CD14-positive monocyte (primary cell): Measurements from ENCODE around the gene PCDHB7. TPM values are rescaled to one million over a fixed set of nuclear protein-coding genes. Genes with fewer than 3 reads are reported as not detected.
A peak's percentile ranks its signal among the peaks of the same experiment; 100 is the strongest.
"Not testable (repeated sequence)": the region's sequence is repeated elsewhere in the genome, so short reads cannot be mapped to it uniquely, and the experiment has no call there.

ENCODE experiments used
- DNase-seq, 3 donors: peaks; one replicate each; pipeline ENCODE4 v3.0.0-alpha.2; 2011 to 2022
- H2AFZ ChIP-seq: 2 replicates; pipeline ENCODE4 v1.6.0; 2012; ENCODE audit warnings: mild to moderate bottlenecking, low read depth, low read length, inconsistent platforms; ENCODE audit not compliant: insufficient read depth, poor library complexity, severe bottlenecking
- H3K27ac ChIP-seq, 2 donors: 1 replicate in 1 of 2; 2 replicates in 1 of 2; pipeline ENCODE4 v1.5.1; 2012 to 2013; ENCODE audit warnings: low read length in 2 of 2, control low read depth in 1 of 2, inconsistent platforms in 1 of 2, low read depth in 1 of 2, mild to moderate bottlenecking in 1 of 2
- H3K27me3 ChIP-seq, 2 donors: one replicate each; pipeline versions ENCODE4 v1.6.0 to v1.6.1; 2011 to 2013; ENCODE audit warnings: low read length in 2 of 2; ENCODE audit not compliant: control insufficient read depth in 2 of 2, insufficient read depth in 2 of 2
- H3K36me3 ChIP-seq, 2 donors: replicated peaks in 1 of 2; 1 replicate in 1 of 2; 2 replicates in 1 of 2; pipeline versions ENCODE4 v1.5.1 to v1.6.1; 2012 to 2013; ENCODE audit warnings: low read length in 2 of 2, control low read depth in 1 of 2, inconsistent platforms in 1 of 2, mild to moderate bottlenecking in 1 of 2; ENCODE audit not compliant: insufficient read depth in 2 of 2, control insufficient read depth in 1 of 2
- H3K4me1 ChIP-seq, 2 donors: 1 replicate in 1 of 2; 2 replicates in 1 of 2; pipeline versions ENCODE4 v1.5.1 to v1.6.1; 2012 to 2013; ENCODE audit warnings: low read length in 2 of 2, control low read depth in 1 of 2, inconsistent platforms in 1 of 2, mild to moderate bottlenecking in 1 of 2, moderate library complexity in 1 of 2; ENCODE audit not compliant: insufficient read depth in 2 of 2, control insufficient read depth in 1 of 2
- H3K4me2 ChIP-seq: replicated peaks from 2 replicates; pipeline ENCODE3; 2012; ENCODE audit warnings: low read length, moderate library complexity, mild to moderate bottlenecking; ENCODE audit not compliant: poor library complexity, severe bottlenecking; ENCODE audit errors: extremely low read depth
- H3K4me3 ChIP-seq, 3 experiments: fragments of 200-600 bp in 1 of 3; sonication (generic) in 1 of 3; replicated peaks in 1 of 3; 1 replicate in 2 of 3; 2 replicates in 1 of 3; pipeline ENCODE4 v1.5.1; 2011 to 2013; ENCODE audit warnings: low read length in 3 of 3, mild to moderate bottlenecking in 3 of 3, control low read depth in 2 of 3, low read depth in 2 of 3, inconsistent platforms in 1 of 3, moderate library complexity in 1 of 3
- H3K79me2 ChIP-seq: 2 replicates; pipeline ENCODE4 v1.6.0; 2012; ENCODE audit warnings: mild to moderate bottlenecking, control low read depth, inconsistent platforms, low read length, moderate library complexity; ENCODE audit not compliant: insufficient read depth
- H3K9ac ChIP-seq: 2 replicates; pipeline ENCODE4 v1.6.0; 2017; ENCODE audit warnings: low read length, mild to moderate bottlenecking; ENCODE audit not compliant: insufficient read depth, poor library complexity, severe bottlenecking
- H3K9me3 ChIP-seq, 2 donors: replicated peaks in 1 of 2; 1 replicate in 1 of 2; 2 replicates in 1 of 2; pipeline versions ENCODE4 v1.5.1 to v1.6.1; 2012 to 2013; ENCODE audit warnings: low read length in 2 of 2, control low read depth in 1 of 2; ENCODE audit not compliant: control insufficient read depth in 1 of 2, insufficient read depth in 1 of 2
- H4K20me1 ChIP-seq: 2 replicates; pipeline ENCODE4 v1.6.0; 2012; ENCODE audit warnings: mild to moderate bottlenecking, low read length, control low read depth, moderate library complexity; ENCODE audit not compliant: insufficient read depth
- H3K27ac Mint-ChIP-seq, 7 donors: one replicate each; pipeline ENCODE4 v1.8.0; 2020; ENCODE audit warnings: mild to moderate bottlenecking in 7 of 7, mixed read lengths in 7 of 7, moderate library complexity in 6 of 7, inconsistent platforms in 2 of 7
- H3K27me3 Mint-ChIP-seq, 3 donors: one replicate each; pipeline ENCODE4 v1.8.0; 2021 to 2022; ENCODE audit warnings: low read depth in 3 of 3, mild to moderate bottlenecking in 3 of 3, mixed read lengths in 3 of 3, moderate library complexity in 3 of 3, inconsistent platforms in 1 of 3
- H3K36me3 Mint-ChIP-seq, 2 donors: one replicate each; pipeline ENCODE4 v1.8.0; 2020; ENCODE audit warnings: mixed read lengths in 2 of 2, inconsistent platforms in 1 of 2, mild to moderate bottlenecking in 1 of 2
- H3K4me1 Mint-ChIP-seq: one replicate; pipeline ENCODE4 v1.8.0; 2020; ENCODE audit warnings: mild to moderate bottlenecking, mixed read lengths
- H3K4me3 Mint-ChIP-seq, 2 donors: one replicate each; pipeline ENCODE4 v1.8.0; 2020; ENCODE audit warnings: mild to moderate bottlenecking in 2 of 2, mixed read lengths in 2 of 2, moderate library complexity in 1 of 2
- H3K9me3 Mint-ChIP-seq, 7 donors: one replicate each; pipeline ENCODE4 v1.8.0; 2020 to 2022; ENCODE audit warnings: mixed read lengths in 7 of 7, mild to moderate bottlenecking in 6 of 7, moderate library complexity in 6 of 7, inconsistent platforms in 2 of 7
- WGBS: methylation state at CpG from one replicate; pipeline ENCODE4 v1.1.5; 2013; ENCODE audit warnings: missing lambda C conversion rate; ENCODE audit not compliant: insufficient coverage; 5-methylcytosine and 5-hydroxymethylcytosine counted together
- intact Hi-C, 2 donors: fragments of 100-400 bp; cut with micrococcal nuclease; formaldehyde crosslinking; loops; one replicate each; pipeline versions ENCODE4 v1.15.0 to v1.15.1; 2023
- polyA plus RNA-seq, 3 donors: library from polyadenylated mRNA; depleted of rRNA in 1 of 3; unstranded in 2 of 3; stranded (reverse) in 1 of 3; fragments of 300-500 nt in 2 of 3; fragments of >200 nt in 1 of 3; fragmentation: Illumina TruSeq in 2 of 3; gene quantifications; 1 replicate in 2 of 3; 2 replicates in 1 of 3; pipeline ENCODE4 v1.2.3, GENCODE V29; 2012 to 2021
- TF ChIP-seq, protein P1 (sequence below): fragments of 200-600 bp; IDR thresholded peaks from one replicate; pipeline ENCODE4 v1.8.0; 2022; ENCODE audit warnings: antibody characterized with exemption, mild to moderate bottlenecking

PCDHB7 gene
- polyA plus RNA-seq, 3 donors: not detected

DNA sequence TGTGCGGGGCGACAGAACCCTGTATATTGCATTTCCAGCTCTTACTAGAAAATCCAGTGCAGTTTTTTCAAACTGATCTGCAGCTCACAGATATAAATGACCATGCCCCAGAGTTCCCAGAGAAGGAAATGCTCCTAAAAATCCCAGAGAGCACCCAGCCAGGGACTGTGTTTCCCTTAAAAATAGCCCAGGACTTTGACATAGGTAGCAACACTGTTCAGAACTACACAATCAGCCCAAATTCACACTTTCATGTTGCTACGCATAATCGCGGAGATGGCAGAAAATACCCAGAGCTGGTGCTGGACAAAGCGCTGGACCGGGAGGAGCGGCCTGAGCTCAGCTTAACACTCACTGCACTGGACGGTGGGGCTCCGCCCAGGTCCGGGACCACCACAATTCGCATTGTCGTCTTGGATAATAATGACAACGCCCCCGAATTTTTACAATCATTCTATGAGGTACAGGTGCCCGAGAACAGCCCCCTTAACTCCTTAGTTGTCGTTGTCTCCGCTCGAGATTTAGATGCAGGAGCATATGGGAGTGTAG, 36.7 kb upstream of the PCDHB7 start:
- Mint-ChIP-seq H3K27ac (no peak overlapping the region), H3K4me1 (no peaks in the 10 kb centered on the region), H3K9me3 (peaks cover 27 to 44% (median 36%) of the 10 kb centered on the region in 7 donors), H3K4me3 (no peak overlapping the region), H3K27me3 (peaks cover 1 to 19% (median 3%) of the 10 kb centered on the region in 3 donors), H3K36me3 (no peaks in the 10 kb centered on the region)
- Histone ChIP-seq H4K20me1 (no peaks in the 10 kb centered on the region), H3K27ac (no peak overlapping the region), H3K79me2 (no peaks in the 10 kb centered on the region), H3K4me2 (no peak overlapping the region), H3K9me3 (peaks cover 26 to 28% of the 10 kb centered on the region in 2 donors), H3K4me3 (no peak overlapping the region), H3K9ac (no peak overlapping the region), H2AFZ (no peak overlapping the region), H3K27me3 (peaks cover 0 to 6% of the 10 kb centered on the region in 2 donors), H3K4me1 (no peaks in the 10 kb centered on the region), H3K36me3 (no peaks in the 10 kb centered on the region)
- TF ChIP-seq, protein P1, sequence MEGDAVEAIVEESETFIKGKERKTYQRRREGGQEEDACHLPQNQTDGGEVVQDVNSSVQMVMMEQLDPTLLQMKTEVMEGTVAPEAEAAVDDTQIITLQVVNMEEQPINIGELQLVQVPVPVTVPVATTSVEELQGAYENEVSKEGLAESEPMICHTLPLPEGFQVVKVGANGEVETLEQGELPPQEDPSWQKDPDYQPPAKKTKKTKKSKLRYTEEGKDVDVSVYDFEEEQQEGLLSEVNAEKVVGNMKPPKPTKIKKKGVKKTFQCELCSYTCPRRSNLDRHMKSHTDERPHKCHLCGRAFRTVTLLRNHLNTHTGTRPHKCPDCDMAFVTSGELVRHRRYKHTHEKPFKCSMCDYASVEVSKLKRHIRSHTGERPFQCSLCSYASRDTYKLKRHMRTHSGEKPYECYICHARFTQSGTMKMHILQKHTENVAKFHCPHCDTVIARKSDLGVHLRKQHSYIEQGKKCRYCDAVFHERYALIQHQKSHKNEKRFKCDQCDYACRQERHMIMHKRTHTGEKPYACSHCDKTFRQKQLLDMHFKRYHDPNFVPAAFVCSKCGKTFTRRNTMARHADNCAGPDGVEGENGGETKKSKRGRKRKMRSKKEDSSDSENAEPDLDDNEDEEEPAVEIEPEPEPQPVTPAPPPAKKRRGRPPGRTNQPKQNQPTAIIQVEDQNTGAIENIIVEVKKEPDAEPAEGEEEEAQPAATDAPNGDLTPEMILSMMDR: no peak
- DNase-seq: no peak
- WGBS: 43% methylated on average over 10 of the region's 19 CpGs
- intact Hi-C loops: no loop called here

DNA sequence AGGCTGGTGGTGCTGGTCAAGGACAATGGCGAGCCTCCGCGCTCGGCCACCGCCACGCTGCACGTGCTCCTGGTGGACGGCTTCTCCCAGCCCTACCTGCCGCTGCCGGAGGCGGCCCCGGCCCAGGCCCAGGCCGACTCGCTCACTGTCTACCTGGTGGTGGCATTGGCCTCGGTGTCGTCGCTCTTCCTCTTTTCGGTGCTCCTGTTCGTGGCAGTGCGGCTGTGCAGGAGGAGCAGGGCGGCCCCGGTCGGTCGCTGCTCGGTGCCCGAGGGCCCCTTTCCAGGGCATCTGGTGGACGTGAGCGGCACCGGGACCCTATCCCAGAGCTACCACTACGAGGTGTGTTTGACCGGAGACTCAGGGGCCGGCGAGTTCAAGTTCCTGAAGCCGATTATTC, 35.1 kb upstream of the PCDHB7 start:
- H3K4me3 ChIP-seq, H4K20me1 ChIP-seq, DNase-seq, H3K36me3 Mint-ChIP-seq, H3K4me1 Mint-ChIP-seq, H3K79me2 ChIP-seq, H3K27me3 ChIP-seq, H3K4me2 ChIP-seq, H3K4me1 ChIP-seq, H3K4me3 Mint-ChIP-seq, intact Hi-C loops, H3K9ac ChIP-seq, H3K27ac ChIP-seq, H3K36me3 ChIP-seq, H2AFZ ChIP-seq: not testable (repeated sequence)
- peaks cover 23 to 45% (median 36%) of the 10 kb centered on the region in 7 donors for H3K9me3 Mint-ChIP-seq
- peaks cover 1 to 19% (median 3%) of the 10 kb centered on the region in 3 donors for H3K27me3 Mint-ChIP-seq
- 47% methylated on average over 27 of the region's 34 CpGs for WGBS
- peak overlapping the region in 1 of 7 donors; percentile 41 for H3K27ac Mint-ChIP-seq
- peaks cover 28% of the 10 kb centered on the region in 2 donors for H3K9me3 ChIP-seq
